Suprapubic skin (tissue), 4 donors: ENCODE data around the gene NPBWR2. TPM values are rescaled to one million over a fixed set of nuclear protein-coding genes. Genes with fewer than 3 reads are reported as not detected.

ENCODE experiments used
- DNase-seq, 2 donors: peaks; one replicate each; pipeline ENCODE4 v3.0.0-alpha.2; 2019; ENCODE audit warnings: low spot score in 2 of 2
- H3K27ac ChIP-seq: fragments of 200-600 bp; sonication (generic); one replicate; pipeline ENCODE4 v1.5.1; 2019
- H3K27me3 ChIP-seq: fragments of 200-600 bp; sonication (generic); one replicate; pipeline ENCODE4 v1.5.1; 2019
- H3K36me3 ChIP-seq: fragments of 200-600 bp; sonication (generic); one replicate; pipeline ENCODE4 v1.5.1; 2019
- H3K4me1 ChIP-seq: fragments of 200-600 bp; sonication (generic); one replicate; pipeline ENCODE4 v1.5.1; 2019
- H3K4me3 ChIP-seq: fragments of 200-600 bp; sonication (generic); one replicate; pipeline ENCODE4 v1.5.1; 2019; ENCODE audit warnings: mild to moderate bottlenecking
- H3K9me3 ChIP-seq: fragments of 200-600 bp; sonication (generic); one replicate; pipeline ENCODE4 v1.5.1; 2019
- CTCF ChIP-seq, 2 donors: fragments of 200-600 bp in 1 of 2; fragments of 450-650 bp in 1 of 2; sonication (generic) in 1 of 2; IDR thresholded peaks; one replicate each; pipeline ENCODE4 v1.5.1; 2016 to 2019; ENCODE audit warnings: antibody characterized with exemption in 2 of 2, mild to moderate bottlenecking in 1 of 2, moderate library complexity in 1 of 2
- EP300 ChIP-seq: sonication (generic); formaldehyde crosslinking; IDR thresholded peaks from one replicate; pipeline ENCODE4 v1.6.1; 2017; ENCODE audit warnings: antibody characterized with exemption
- POLR2A ChIP-seq, 2 donors: fragments of 450-650 bp; IDR thresholded peaks; one replicate each; pipeline ENCODE4 v1.6.1; 2017; ENCODE audit warnings: antibody characterized with exemption in 2 of 2, mild to moderate bottlenecking in 2 of 2, moderate library complexity in 2 of 2
- POLR2AphosphoS5 ChIP-seq, 3 donors: sonication (generic); formaldehyde crosslinking; IDR thresholded peaks; one replicate each; pipeline ENCODE4 v1.6.1; 2017; ENCODE audit warnings: antibody characterized with exemption in 3 of 3
- WGBS: methylation state at CpG from one replicate; pipeline ENCODE4 v1.1.5; 2018; 5-methylcytosine and 5-hydroxymethylcytosine counted together
- total RNA-seq, 4 donors: library from RNA; depleted of rRNA; stranded (reverse); fragments of >200 nt; gene quantifications; one replicate each; pipeline ENCODE4 v1.1.0, GENCODE V29; 2016

Gene NPBWR2
- total RNA-seq, 4 donors from 2014 or later = not detected

GRCh38 chr20:64113796-64114355 is 6.5 kb upstream of the NPBWR2 start:
- Histone ChIP-seq H3K27me3 (peaks cover 2% of the 10 kb centered on the region), H3K9me3 (no peaks in the 10 kb centered on the region), H3K4me3 (no peak overlapping the region), H3K36me3 (no peaks in the 10 kb centered on the region), H3K27ac (no peak overlapping the region), H3K4me1 (no peaks in the 10 kb centered on the region)
- TF ChIP-seq POLR2AphosphoS5 (IDR thresholded peaks at IDR 0.05) (no peak), EP300 (no peak), POLR2A (IDR thresholded peaks at IDR 0.05) (no peak), CTCF (IDR thresholded peaks at IDR 0.05) (no peak)
- DNase-seq = peak; percentile 49 to 50
- WGBS = 73% methylated on average over 4 of the region's 13 CpGs

DNA sequence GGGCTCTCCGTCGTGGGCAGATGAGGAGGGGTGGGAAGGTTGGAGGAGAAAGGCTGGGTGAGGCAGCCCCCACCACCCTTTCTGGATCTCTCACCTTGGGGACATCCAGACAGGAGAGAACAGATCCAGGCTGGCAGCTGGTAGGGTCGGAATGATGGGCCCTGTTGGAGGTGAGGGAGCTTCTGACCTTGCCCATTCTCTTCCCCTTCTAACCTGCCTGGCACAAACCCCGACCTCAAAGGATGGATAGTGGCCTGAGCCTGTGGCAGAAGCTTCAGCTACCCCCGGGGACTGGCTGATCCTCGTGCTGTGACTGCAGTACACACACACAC is 6.0 kb upstream of the NPBWR2 start:
- no peak for TF ChIP-seq EP300
- TF ChIP-seq POLR2AphosphoS5 (IDR thresholded peaks at IDR 0.05) = no peak
- no peak for TF ChIP-seq POLR2A (IDR thresholded peaks at IDR 0.05)
- TF ChIP-seq CTCF (IDR thresholded peaks at IDR 0.05) = no peak
- Histone ChIP-seq H3K4me3 (no peak overlapping the region), H3K27ac (no peak overlapping the region), H3K4me1 (no peaks in the 10 kb centered on the region), H3K9me3 (no peaks in the 10 kb centered on the region), H3K27me3 (peaks cover 2% of the 10 kb centered on the region), H3K36me3 (no peaks in the 10 kb centered on the region)
- 74% methylated on average over 4 of the region's 6 CpGs for WGBS
- peak; percentile 45 to 54 for DNase-seq

DNA sequence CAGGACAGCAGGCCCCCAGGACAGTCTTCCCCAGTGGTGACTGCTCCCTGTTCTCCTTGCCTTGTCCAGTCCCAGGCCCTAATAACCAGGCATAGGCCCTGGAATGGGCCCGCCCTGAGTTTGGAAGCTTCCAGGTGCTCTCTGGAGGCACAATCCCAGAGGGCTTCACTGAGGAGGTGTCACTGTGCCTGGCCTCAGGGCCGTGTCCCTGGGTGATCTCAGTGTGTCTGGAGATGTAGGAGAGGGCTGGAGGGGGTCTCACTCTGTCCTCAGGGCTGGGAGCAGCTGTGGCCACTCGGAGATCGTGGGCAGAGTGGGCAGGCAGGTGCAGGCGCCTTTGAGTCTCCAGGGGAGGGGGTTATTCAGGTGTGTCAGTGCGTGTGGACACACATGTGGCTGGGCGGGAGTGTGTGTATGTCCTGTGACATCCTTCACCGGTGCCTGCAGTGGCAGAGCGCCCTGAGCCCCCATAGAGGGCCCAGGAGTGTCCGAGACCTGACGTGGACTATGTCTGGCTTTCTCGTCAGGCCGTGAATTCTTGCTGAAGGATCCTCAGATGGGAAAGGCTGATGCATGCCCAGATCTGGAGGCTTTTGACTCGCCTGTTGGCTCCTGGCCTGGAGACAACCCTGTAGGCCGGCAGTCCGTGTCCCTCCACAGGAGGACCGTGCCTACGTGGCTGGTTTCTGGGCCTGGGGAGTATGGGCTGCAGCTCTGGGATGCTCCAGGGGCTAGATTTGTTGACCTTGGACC is 5.5 kb upstream of the NPBWR2 start:
- whole genome bisulfite sequencing = 76% methylated on average over 8 of the region's 18 CpGs
- Histone ChIP-seq H3K27me3 (peaks cover 6% of the 10 kb centered on the region), H3K4me1 (no peaks in the 10 kb centered on the region), H3K4me3 (no peak overlapping the region), H3K36me3 (no peaks in the 10 kb centered on the region), H3K27ac (no peak overlapping the region), H3K9me3 (no peaks in the 10 kb centered on the region)
- DNase-seq = peak; percentile 53 to 74
- TF ChIP-seq CTCF (IDR thresholded peaks at IDR 0.05) = no peak
- TF ChIP-seq POLR2A (IDR thresholded peaks at IDR 0.05) = no peak
- TF ChIP-seq EP300 = no peak
- TF ChIP-seq POLR2AphosphoS5 (IDR thresholded peaks at IDR 0.05) = no peak

GRCh38 chr20:64111841-64112641 is 4.7 kb upstream of the NPBWR2 start:
- WGBS = 76% methylated on average over 17 of the region's 19 CpGs
- DNase-seq = peak; percentile 49 to 73
- TF ChIP-seq EP300 = no peak

GRCh38 chr20:64110411-64111068 is 3.2 kb upstream of the NPBWR2 start:
- DNase-seq = peak; percentile 49 to 67
- no peaks in the 10 kb centered on the region for H3K9me3 ChIP-seq
- H3K36me3 ChIP-seq = no peaks in the 10 kb centered on the region
- TF ChIP-seq EP300 (no peak), CTCF (IDR thresholded peaks at IDR 0.05) (no peak), POLR2A (IDR thresholded peaks at IDR 0.05) (no peak), POLR2AphosphoS5 (IDR thresholded peaks at IDR 0.05) (no peak)
- H3K27me3 ChIP-seq = peaks cover 24% of the 10 kb centered on the region
- H3K4me1 ChIP-seq = no peaks in the 10 kb centered on the region
- no peak overlapping the region for H3K27ac ChIP-seq
- H3K4me3 ChIP-seq = no peak overlapping the region
- WGBS = 86% methylated on average over 7 of the region's 10 CpGs

More at GRCh38 chr20:64111841-64112641, 4.7 kb upstream of the NPBWR2 start:
- peaks cover 10% of the 10 kb centered on the region for H3K27me3 ChIP-seq
- no peaks in the 10 kb centered on the region for H3K9me3 ChIP-seq
- no peaks in the 10 kb centered on the region for H3K4me1 ChIP-seq
- no peaks in the 10 kb centered on the region for H3K36me3 ChIP-seq
- no peak overlapping the region for H3K27ac ChIP-seq
- H3K4me3 ChIP-seq = no peak overlapping the region
